ENCODE results near the gene RASAL2. TPM values are rescaled to one million over a fixed set of nuclear protein-coding genes. Genes with fewer than 3 reads are reported as not detected.

RASAL2 gene
- total and polyA plus RNA-seq, 4 experiments from 2014 or later = 0.28 to 0.32 TPM; not detected in 2

DNA sequence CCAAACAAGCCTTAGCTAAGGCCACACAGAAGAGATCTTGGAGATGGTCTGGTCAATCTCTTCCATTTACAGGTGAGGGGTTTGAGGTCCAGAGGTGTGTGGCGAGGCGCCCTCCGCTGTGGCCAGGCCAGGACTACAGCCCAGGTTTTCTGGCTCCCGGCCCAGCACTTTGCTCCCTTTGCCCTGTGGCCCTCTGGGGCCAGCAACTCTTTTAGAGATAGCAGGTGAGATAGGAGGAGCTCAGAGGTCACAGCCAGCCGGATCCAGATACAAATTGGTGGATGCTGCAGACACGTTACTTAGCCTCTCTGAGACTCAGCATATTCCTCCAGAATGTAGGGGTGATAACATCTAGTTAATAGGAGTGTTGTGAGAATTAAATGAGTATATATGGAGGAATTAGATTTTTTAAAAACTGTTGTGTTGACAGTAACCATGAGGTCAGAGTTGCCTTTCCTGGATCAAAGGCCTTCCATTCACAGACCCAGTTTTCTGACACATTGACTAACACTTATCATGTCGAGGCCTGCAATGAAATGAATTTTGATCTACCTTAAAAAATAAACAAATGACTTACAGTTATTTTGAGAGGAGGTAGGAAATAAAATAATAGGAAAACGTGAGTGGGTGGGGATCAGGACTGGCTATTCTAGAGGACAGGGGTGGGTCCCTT, 435.6 kb downstream of the RASAL2 start:
- no peaks in the 10 kb centered on the region for H3K27me3 ChIP-seq (ENCODE audit: insufficient read depth, low read length)
- no peak overlapping the region for H3K4me3 ChIP-seq (ENCODE audit: low read length in 2 of 2)
- no peaks in the 10 kb centered on the region for H3K9me3 ChIP-seq (ENCODE audit: control insufficient read depth in 1 of 2, low read length in 2 of 2)
- no peak for DNase-seq
- peaks cover 0 to 1% of the 10 kb centered on the region in 2 donors for H3K27me3 Mint-ChIP-seq
- H3K27ac ChIP-seq (ENCODE audit: low read depth, low read length) = no peak overlapping the region
- H3K4me3 Mint-ChIP-seq = no peak overlapping the region
- no peaks in the 10 kb centered on the region for H3K9me3 Mint-ChIP-seq
- POLR2A ChIA-PET (ENCODE audit: partially characterized antibody) = no interaction called here
- H3K36me3 ChIP-seq (ENCODE audit: insufficient read depth, low read length) = no peaks in the 10 kb centered on the region
- no peaks in the 10 kb centered on the region for H3K36me3 Mint-ChIP-seq
- H3K27ac Mint-ChIP-seq = no peak overlapping the region
- CTCF ChIA-PET (ENCODE audit: partially characterized antibody) = interaction anchor here (4.3 to 4.8 kb wide), 2 partner anchors 12 to 474 kb away, joined by 44 to 55 read pairs; no protein-coding TSS in a partner anchor
- peaks cover 6% of the 10 kb centered on the region for H3K4me1 ChIP-seq (ENCODE audit: insufficient read depth, low read length)
- H3K4me1 Mint-ChIP-seq = peaks cover 0 to 6% (median 3%) of the 10 kb centered on the region in 4 donors
- intact Hi-C loops (cut with micrococcal nuclease) = loop anchor here (10.0 kb wide), 1 partner anchor 1285 kb away; no protein-coding TSS in a partner anchor

DNA sequence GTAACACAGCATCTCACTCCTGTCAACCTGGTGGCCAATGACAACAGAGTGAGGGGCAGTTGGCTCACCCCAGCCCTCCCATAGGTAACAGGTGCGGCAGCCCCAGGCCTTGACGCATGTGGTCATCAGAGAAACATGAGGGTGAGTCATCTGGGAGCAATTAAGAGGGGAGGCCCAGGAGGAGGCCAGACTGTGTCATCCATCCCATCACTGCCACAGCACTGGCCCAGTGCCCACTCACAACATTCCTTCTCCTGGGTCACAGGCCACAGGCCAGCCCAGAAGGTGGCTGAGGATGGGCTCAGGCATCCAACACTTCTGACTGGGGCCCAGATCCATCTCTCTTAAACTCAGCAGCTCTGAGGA, 436.1 kb downstream of the RASAL2 start:
- Histone ChIP-seq H3K27me3 (ENCODE audit: insufficient read depth, low read length) (no peaks in the 10 kb centered on the region), H3K27ac (ENCODE audit: low read depth, low read length) (no peak overlapping the region), H3K4me3 (ENCODE audit: low read length in 2 of 2) (no peak overlapping the region), H3K9me3 (ENCODE audit: control insufficient read depth in 1 of 2, low read length in 2 of 2) (no peaks in the 10 kb centered on the region), H3K4me1 (ENCODE audit: insufficient read depth, low read length) (peaks cover 6% of the 10 kb centered on the region), H3K36me3 (ENCODE audit: insufficient read depth, low read length) (no peaks in the 10 kb centered on the region)
- H3K4me1 Mint-ChIP-seq = peaks cover 0 to 6% (median 3%) of the 10 kb centered on the region in 4 donors
- no peak overlapping the region for H3K4me3 Mint-ChIP-seq
- no peaks in the 10 kb centered on the region for H3K36me3 Mint-ChIP-seq
- H3K9me3 Mint-ChIP-seq = no peaks in the 10 kb centered on the region
- ChIA-PET CTCF (ENCODE audit: partially characterized antibody) (interaction anchor here (4.3 to 4.8 kb wide), 2 partner anchors 11 to 474 kb away, joined by 44 to 55 read pairs; no protein-coding TSS in a partner anchor), POLR2A (ENCODE audit: partially characterized antibody) (no interaction called here)
- intact Hi-C loops (cut with micrococcal nuclease) = loop anchor here (10.0 kb wide), 1 partner anchor 1285 kb away; no protein-coding TSS in a partner anchor
- H3K27me3 Mint-ChIP-seq = peaks cover 0 to 1% of the 10 kb centered on the region in 2 donors
- no peak overlapping the region for H3K27ac Mint-ChIP-seq
- no peak for DNase-seq

DNA sequence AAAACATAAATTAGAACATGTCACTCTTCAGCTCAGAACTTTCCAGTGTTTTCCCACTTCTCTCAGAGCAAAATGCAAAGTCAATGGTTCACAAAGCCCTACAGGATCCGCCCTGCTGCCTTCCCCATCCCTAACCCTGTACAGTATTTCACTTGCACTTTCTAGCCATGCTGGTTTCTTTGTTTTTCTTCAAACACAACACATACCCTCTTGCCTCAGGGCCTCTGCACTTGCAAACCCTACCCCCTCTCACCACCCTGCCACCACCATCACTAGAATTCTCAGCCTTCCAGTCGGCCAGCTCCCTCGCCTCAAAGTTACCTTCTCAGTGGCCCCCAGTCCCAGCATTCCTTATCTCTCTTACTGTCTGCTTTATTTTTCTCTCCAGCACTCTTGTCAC, 436.6 kb downstream of the RASAL2 start:
- H3K9me3 ChIP-seq (ENCODE audit: control insufficient read depth in 1 of 2, low read length in 2 of 2) = no peaks in the 10 kb centered on the region
- Mint-ChIP-seq H3K4me3 (peak overlapping the region in 1 of 8 donors; percentile 40), H3K27ac (no peak overlapping the region), H3K9me3 (no peaks in the 10 kb centered on the region), H3K36me3 (no peaks in the 10 kb centered on the region), H3K4me1 (peaks cover 0 to 6% (median 3%) of the 10 kb centered on the region in 4 donors), H3K27me3 (peaks cover 0 to 1% of the 10 kb centered on the region in 2 donors)
- ChIA-PET CTCF (ENCODE audit: partially characterized antibody) (interaction anchor here (4.3 to 4.8 kb wide), 2 partner anchors 11 to 473 kb away, joined by 44 to 55 read pairs; no protein-coding TSS in a partner anchor), POLR2A (ENCODE audit: partially characterized antibody) (no interaction called here)
- H3K4me1 ChIP-seq (ENCODE audit: insufficient read depth, low read length) = peaks cover 6% of the 10 kb centered on the region
- intact Hi-C loops (cut with micrococcal nuclease) = loop anchor here (10.0 kb wide), 1 partner anchor 1284 kb away; no protein-coding TSS in a partner anchor
- H3K36me3 ChIP-seq (ENCODE audit: insufficient read depth, low read length) = no peaks in the 10 kb centered on the region
- no peaks in the 10 kb centered on the region for H3K27me3 ChIP-seq (ENCODE audit: insufficient read depth, low read length)
- no peak overlapping the region for H3K27ac ChIP-seq (ENCODE audit: low read depth, low read length)
- no peak overlapping the region for H3K4me3 ChIP-seq (ENCODE audit: low read length in 2 of 2)
- DNase-seq = no peak

DNA sequence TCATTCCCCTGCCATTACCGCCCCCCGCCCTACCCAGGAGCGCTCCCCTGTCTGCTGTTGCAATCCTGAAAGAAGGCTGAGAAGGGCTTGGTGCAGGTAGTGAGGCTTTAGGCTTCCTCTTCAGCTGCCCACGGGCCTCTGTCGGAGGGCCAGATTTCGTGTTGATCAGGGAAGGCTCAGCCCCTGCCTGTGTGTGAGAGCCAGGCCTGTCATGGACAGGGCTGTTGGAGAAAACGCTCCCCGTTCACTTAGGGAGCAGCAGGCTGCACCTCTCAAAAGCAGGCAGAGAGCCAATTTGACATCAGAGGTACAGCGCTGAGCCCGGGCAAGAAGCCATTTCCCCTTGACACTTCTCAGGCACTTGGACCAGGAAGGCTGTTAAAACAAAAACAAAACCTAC, 438.0 kb downstream of the RASAL2 start:
- Histone ChIP-seq H3K36me3 (ENCODE audit: insufficient read depth, low read length) (no peaks in the 10 kb centered on the region), H3K4me1 (ENCODE audit: insufficient read depth, low read length) (peaks cover 6% of the 10 kb centered on the region), H3K27me3 (ENCODE audit: insufficient read depth, low read length) (no peaks in the 10 kb centered on the region), H3K27ac (ENCODE audit: low read depth, low read length) (no peak overlapping the region), H3K9me3 (ENCODE audit: control insufficient read depth in 1 of 2, low read length in 2 of 2) (no peaks in the 10 kb centered on the region), H3K4me3 (ENCODE audit: low read length in 2 of 2) (no peak overlapping the region)
- POLR2A ChIA-PET (ENCODE audit: partially characterized antibody) = no interaction called here
- Mint-ChIP-seq H3K27ac (no peak overlapping the region), H3K4me1 (peaks cover 0 to 6% (median 3%) of the 10 kb centered on the region in 4 donors), H3K4me3 (no peak overlapping the region), H3K9me3 (no peaks in the 10 kb centered on the region), H3K36me3 (no peaks in the 10 kb centered on the region), H3K27me3 (peaks cover 0 to 1% of the 10 kb centered on the region in 2 donors)
- DNase-seq = peak in 1 of 5 donors; percentile 4
- intact Hi-C loops (cut with micrococcal nuclease) = loop anchor here (1.0 to 10.0 kb wide), 5 partner anchors 10 to 1283 kb away; no protein-coding TSS in a partner anchor
- CTCF ChIA-PET (ENCODE audit: partially characterized antibody) = interaction anchor here (0.6 to 4.8 kb wide), 14 partner anchors 9 to 835 kb away, joined by 3 to 55 read pairs (median 4); no protein-coding TSS in a partner anchor

DNA sequence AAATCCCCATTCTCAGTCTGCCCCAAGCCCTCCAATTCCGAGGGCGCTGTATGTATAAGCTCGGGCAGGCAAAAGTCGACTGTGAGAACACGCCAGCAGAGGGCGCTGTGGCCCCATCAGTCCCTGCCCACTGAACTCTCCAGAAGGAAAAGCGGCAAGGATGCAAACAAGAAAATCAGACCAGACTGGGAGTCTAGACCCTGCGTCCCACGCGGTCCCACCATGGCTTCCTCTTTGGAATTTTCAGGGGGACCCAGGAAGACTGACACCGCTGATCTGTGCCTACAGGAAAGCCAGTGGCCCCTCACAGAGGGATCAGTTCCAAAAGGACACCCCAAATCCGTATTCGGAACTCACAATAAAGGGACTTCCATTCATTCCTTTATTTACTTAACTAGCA, 438.5 kb downstream of the RASAL2 start:
- Mint-ChIP-seq H3K27ac (peak overlapping the region in 3 of 7 donors; percentile 18 to 53 (median 43)), H3K36me3 (no peaks in the 10 kb centered on the region), H3K4me3 (peak overlapping the region in 1 of 8 donors; percentile 16), H3K27me3 (peaks cover 0 to 1% of the 10 kb centered on the region in 2 donors), H3K9me3 (no peaks in the 10 kb centered on the region), H3K4me1 (peaks cover 0 to 6% (median 3%) of the 10 kb centered on the region in 4 donors)
- intact Hi-C loops (cut with micrococcal nuclease) = loop anchor here (1.0 to 10.0 kb wide), 5 partner anchors 10 to 1282 kb away; no protein-coding TSS in a partner anchor
- no peaks in the 10 kb centered on the region for H3K9me3 ChIP-seq (ENCODE audit: control insufficient read depth in 1 of 2, low read length in 2 of 2)
- no peak overlapping the region for H3K27ac ChIP-seq (ENCODE audit: low read depth, low read length)
- no peak overlapping the region for H3K4me3 ChIP-seq (ENCODE audit: low read length in 2 of 2)
- no peaks in the 10 kb centered on the region for H3K27me3 ChIP-seq (ENCODE audit: insufficient read depth, low read length)
- ChIA-PET CTCF (ENCODE audit: partially characterized antibody) (interaction anchor here (0.6 to 4.8 kb wide), 14 partner anchors 9 to 835 kb away, joined by 3 to 55 read pairs (median 4); no protein-coding TSS in a partner anchor), POLR2A (ENCODE audit: partially characterized antibody) (interaction anchor here (0.7 to 1.4 kb wide), 2 partner anchors 10 to 488 kb away, joined by 3 read pairs; no protein-coding TSS in a partner anchor)
- H3K36me3 ChIP-seq (ENCODE audit: insufficient read depth, low read length) = no peaks in the 10 kb centered on the region
- peak; percentile 56 to 64 (median 60) for DNase-seq
- peaks cover 6% of the 10 kb centered on the region for H3K4me1 ChIP-seq (ENCODE audit: insufficient read depth, low read length)

DNA sequence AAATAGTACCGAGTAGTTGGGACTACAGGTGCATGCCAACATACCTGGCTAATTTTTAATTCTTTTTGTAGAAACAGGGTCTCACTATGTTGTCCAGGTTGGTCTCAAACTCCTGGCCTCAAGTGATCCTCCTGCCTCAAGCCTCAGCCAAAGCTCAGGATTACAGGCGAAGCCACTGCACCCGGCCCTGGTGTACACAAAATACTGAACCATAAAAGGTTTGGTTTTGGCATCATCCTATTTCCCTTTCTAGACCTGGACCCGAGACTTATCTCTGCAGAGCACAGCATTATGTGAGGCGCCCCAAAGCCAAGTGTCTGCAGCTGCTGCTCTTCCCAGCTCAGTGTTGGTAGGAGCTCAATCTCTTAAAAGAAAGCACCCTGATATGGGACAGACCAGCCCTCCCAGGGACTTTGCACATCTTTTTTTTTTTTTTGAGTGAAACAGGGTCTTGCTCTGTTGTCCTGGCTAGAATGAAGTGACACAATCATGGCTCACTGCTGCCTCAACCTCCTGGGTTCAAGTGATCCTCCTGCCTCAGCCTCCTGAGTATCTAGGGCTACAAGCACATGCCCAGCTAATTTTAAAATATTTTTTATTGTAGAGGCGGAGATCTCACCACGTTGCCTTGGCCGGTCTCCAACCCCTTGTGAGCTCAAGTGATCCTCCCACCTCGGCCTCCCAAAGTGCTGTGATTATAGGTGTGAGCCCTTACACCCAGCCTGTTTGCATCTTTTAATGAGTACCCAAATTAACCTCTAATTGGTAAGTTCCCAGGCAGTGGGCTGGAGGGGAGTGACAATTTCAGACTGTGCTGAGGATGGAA, 439.4 kb downstream of the RASAL2 start:
- peaks cover 0 to 6% (median 3%) of the 10 kb centered on the region in 4 donors for H3K4me1 Mint-ChIP-seq
- no peak overlapping the region for H3K4me3 Mint-ChIP-seq
- intact Hi-C loops (cut with micrococcal nuclease) = loop anchor here (10.0 kb wide), 1 partner anchor 1281 kb away; no protein-coding TSS in a partner anchor
- H3K36me3 ChIP-seq (ENCODE audit: insufficient read depth, low read length) = no peaks in the 10 kb centered on the region
- DNase-seq = no peak
- H3K4me3 ChIP-seq (ENCODE audit: low read length in 2 of 2) = no peak overlapping the region
- H3K27me3 Mint-ChIP-seq = peaks cover 0 to 1% of the 10 kb centered on the region in 2 donors
- no peak overlapping the region for H3K27ac ChIP-seq (ENCODE audit: low read depth, low read length)
- peak overlapping the region in 1 of 7 donors; percentile 53 for H3K27ac Mint-ChIP-seq
- CTCF ChIA-PET (ENCODE audit: partially characterized antibody) = interaction anchor here (1.5 to 4.8 kb wide), 6 partner anchors 8 to 470 kb away, joined by 4 to 55 read pairs (median 12); no protein-coding TSS in a partner anchor
- peaks cover 6% of the 10 kb centered on the region for H3K4me1 ChIP-seq (ENCODE audit: insufficient read depth, low read length)
- H3K9me3 ChIP-seq (ENCODE audit: control insufficient read depth in 1 of 2, low read length in 2 of 2) = no peaks in the 10 kb centered on the region
- H3K27me3 ChIP-seq (ENCODE audit: insufficient read depth, low read length) = no peaks in the 10 kb centered on the region
- POLR2A ChIA-PET (ENCODE audit: partially characterized antibody) = interaction anchor here (0.7 to 1.4 kb wide), 2 partner anchors 9 to 487 kb away, joined by 3 read pairs; no protein-coding TSS in a partner anchor
- no peaks in the 10 kb centered on the region for H3K9me3 Mint-ChIP-seq
- no peaks in the 10 kb centered on the region for H3K36me3 Mint-ChIP-seq
